ENCODE data around the gene HERC2. TPM values are rescaled to one million over a fixed set of nuclear protein-coding genes. Genes with fewer than 3 reads are reported as not detected.
"Not testable (repeated sequence)": the region's sequence is repeated elsewhere in the genome, so short reads cannot be mapped to it uniquely, and the experiment has no call there.

Gene HERC2
- total and polyA plus RNA-seq, 5 donors from 2014 or later, result 8.2 to 69.0 (median 10.4) TPM

DNA sequence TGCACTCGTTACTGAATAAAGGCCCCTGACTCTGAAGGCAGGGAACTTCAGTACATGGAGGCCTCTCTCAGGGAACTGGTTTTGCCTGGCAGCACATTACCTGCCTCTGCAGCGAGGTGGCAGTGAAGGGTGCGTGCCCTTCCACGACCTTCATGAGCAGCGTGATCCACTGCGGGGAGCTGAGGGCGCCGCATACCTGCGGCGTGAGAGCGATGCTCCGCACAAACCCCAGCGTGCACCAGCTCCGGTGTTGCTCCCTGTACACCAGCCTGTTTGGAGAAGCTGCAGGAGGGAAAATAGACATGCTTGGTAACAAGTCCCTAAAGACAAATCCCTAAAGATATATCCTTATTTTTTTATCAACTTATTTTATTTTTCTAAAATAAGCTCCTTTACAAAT lies 106.5 kb downstream of the HERC2 start:
- H3K27ac Mint-ChIP-seq, result not testable (repeated sequence)

DNA sequence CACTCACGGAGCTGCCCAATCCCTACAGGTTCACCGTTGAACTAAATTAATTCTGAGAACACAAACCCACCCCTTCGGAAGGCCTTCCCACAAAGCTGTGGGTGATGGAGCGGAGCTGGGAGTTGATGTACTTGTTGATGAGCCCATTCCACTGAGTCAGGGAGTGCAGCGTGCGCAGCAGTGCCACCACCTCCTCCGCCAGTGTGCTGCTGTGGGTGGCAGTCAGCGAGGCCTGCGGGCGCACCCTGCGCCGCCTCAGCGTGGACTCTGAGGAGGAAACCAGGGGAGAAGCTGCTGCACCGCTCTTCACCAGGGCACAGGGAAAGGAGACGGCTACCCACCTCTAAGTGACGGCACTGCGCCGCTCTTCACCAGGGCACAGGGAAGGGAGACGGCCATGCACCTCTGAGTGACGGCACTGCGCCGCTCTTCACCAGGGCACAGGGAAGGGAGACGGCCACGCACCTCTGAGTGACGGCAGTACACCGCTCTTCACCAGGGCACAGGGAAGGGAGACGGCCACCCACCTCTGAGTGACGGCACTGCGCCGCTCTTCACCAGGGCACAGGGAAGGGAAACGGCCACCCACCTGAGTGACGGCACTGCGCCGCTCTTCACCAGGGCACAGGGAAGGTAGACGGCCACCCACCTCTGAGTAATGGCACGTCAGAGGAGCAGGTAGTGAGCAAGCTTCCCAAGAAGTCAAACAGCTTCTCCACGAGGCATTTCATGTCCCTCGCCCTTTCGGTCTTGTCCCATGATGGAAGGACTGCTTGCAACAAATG lies 107.8 kb downstream of the HERC2 start:
- ATAC-seq (ENCODE audit: low read depth in 2 of 2); H3K4me1 ChIP-seq (ENCODE audit: control insufficient read depth, insufficient read depth, low read length, poor library complexity, severe bottlenecking); H3K4me3 ChIP-seq (ENCODE audit: low read depth, low read length); DNase-seq; H3K27ac ChIP-seq (ENCODE audit: insufficient read depth, low read length, poor library complexity, severe bottlenecking); H3K4me3 Mint-ChIP-seq; H3K4me1 Mint-ChIP-seq; H3K27me3 Mint-ChIP-seq; H3K27ac Mint-ChIP-seq; H3K9me3 ChIP-seq (ENCODE audit: control insufficient read depth in 2 of 2, low read length in 2 of 2); H3K27me3 ChIP-seq (ENCODE audit: control insufficient read depth, insufficient read depth, low read length); H3K9me3 Mint-ChIP-seq: not testable (repeated sequence)
- H3K36me3 Mint-ChIP-seq, result peaks cover 23% of the 10 kb centered on the region
- H3K36me3 ChIP-seq (ENCODE audit: control insufficient read depth, insufficient read depth, low read length), result peaks cover 34% of the 10 kb centered on the region

More for the DNA sequence above, 106.5 kb downstream of the HERC2 start:
- not testable (repeated sequence) for H3K4me3 ChIP-seq (ENCODE audit: low read depth, low read length); ATAC-seq (ENCODE audit: low read depth in 2 of 2); H3K9me3 Mint-ChIP-seq; DNase-seq; H3K27me3 ChIP-seq (ENCODE audit: control insufficient read depth, insufficient read depth, low read length); H3K4me1 ChIP-seq (ENCODE audit: control insufficient read depth, insufficient read depth, low read length, poor library complexity, severe bottlenecking); H3K27ac ChIP-seq (ENCODE audit: insufficient read depth, low read length, poor library complexity, severe bottlenecking); H3K9me3 ChIP-seq (ENCODE audit: control insufficient read depth in 2 of 2, low read length in 2 of 2); H3K4me3 Mint-ChIP-seq; H3K27me3 Mint-ChIP-seq; H3K4me1 Mint-ChIP-seq
- H3K36me3 Mint-ChIP-seq, result peaks cover 23% of the 10 kb centered on the region
- peaks cover 40% of the 10 kb centered on the region for H3K36me3 ChIP-seq (ENCODE audit: control insufficient read depth, insufficient read depth, low read length)

DNA sequence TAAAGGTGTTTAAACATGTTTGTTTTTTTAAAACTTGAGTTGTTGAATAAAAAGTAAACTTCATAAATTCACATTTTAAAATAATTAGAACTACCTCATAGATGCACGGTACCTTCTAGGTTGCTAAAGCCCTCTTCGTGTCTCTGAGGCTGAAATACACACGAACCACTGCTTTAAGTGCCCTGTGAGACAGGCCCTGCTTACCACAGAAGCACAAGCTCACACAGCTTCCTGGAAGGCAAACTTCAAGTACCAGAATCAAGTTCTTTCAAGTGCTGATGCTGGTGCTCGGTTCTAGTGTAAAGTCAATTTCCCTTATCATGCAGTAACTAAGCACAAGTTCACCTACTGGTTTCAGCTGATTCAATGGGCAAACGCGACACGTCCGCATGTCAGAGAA lies 108.6 kb downstream of the HERC2 start:
- H3K27ac Mint-ChIP-seq; H3K4me1 Mint-ChIP-seq; ATAC-seq (ENCODE audit: low read depth in 2 of 2); H3K4me3 ChIP-seq (ENCODE audit: low read depth, low read length); H3K4me1 ChIP-seq (ENCODE audit: control insufficient read depth, insufficient read depth, low read length, poor library complexity, severe bottlenecking); H3K27ac ChIP-seq (ENCODE audit: insufficient read depth, low read length, poor library complexity, severe bottlenecking); H3K9me3 ChIP-seq (ENCODE audit: control insufficient read depth in 2 of 2, low read length in 2 of 2); H3K4me3 Mint-ChIP-seq; H3K27me3 Mint-ChIP-seq; H3K9me3 Mint-ChIP-seq; H3K27me3 ChIP-seq (ENCODE audit: control insufficient read depth, insufficient read depth, low read length): not testable (repeated sequence)
- H3K36me3 ChIP-seq (ENCODE audit: control insufficient read depth, insufficient read depth, low read length), result peaks cover 31% of the 10 kb centered on the region
- peak in 1 of 3 donors; percentile 4 for DNase-seq
- peaks cover 21% of the 10 kb centered on the region for H3K36me3 Mint-ChIP-seq

DNA sequence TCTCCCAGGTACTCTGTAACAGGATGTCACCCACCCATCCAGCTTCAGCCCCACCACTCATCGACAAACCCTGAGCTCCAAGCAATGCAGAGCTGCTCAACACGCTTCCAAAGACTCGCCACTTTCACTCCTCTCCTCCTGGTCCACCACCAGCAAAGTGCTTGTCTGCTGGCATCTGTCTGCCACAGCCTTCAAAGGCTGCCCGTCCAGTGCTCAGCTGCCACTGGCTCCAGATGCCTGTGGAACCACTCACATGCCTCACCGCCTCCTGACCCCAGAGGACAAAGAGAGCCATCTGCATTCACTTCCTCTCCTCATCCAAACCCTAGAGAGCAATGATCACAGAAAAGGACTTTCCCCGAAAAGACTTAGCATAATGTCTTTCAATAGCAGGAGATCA lies 113.4 kb downstream of the HERC2 start:
- Mint-ChIP-seq H3K4me1 (peaks cover 0 to 7% (median 0%) of the 10 kb centered on the region in 4 donors), H3K36me3 (peaks cover 28% of the 10 kb centered on the region), H3K4me3 (no peak overlapping the region), H3K27me3 (no peaks in the 10 kb centered on the region), H3K27ac (peak overlapping the region in 2 of 3 donors; percentile 4 to 68), H3K9me3 (no peaks in the 10 kb centered on the region)
- peaks cover 18% of the 10 kb centered on the region for H3K36me3 ChIP-seq (ENCODE audit: control insufficient read depth, insufficient read depth, low read length)
- H3K9me3 ChIP-seq (ENCODE audit: control insufficient read depth in 2 of 2, low read length in 2 of 2), result no peaks in the 10 kb centered on the region
- H3K4me3 ChIP-seq (ENCODE audit: low read depth, low read length), result no peak overlapping the region
- H3K4me1 ChIP-seq (ENCODE audit: control insufficient read depth, insufficient read depth, low read length, poor library complexity, severe bottlenecking), result no peaks in the 10 kb centered on the region
- no peak for ATAC-seq (ENCODE audit: low read depth in 2 of 2)
- no peak overlapping the region for H3K27ac ChIP-seq (ENCODE audit: insufficient read depth, low read length, poor library complexity, severe bottlenecking)
- no peak for DNase-seq
- no peaks in the 10 kb centered on the region for H3K27me3 ChIP-seq (ENCODE audit: control insufficient read depth, insufficient read depth, low read length)

DNA sequence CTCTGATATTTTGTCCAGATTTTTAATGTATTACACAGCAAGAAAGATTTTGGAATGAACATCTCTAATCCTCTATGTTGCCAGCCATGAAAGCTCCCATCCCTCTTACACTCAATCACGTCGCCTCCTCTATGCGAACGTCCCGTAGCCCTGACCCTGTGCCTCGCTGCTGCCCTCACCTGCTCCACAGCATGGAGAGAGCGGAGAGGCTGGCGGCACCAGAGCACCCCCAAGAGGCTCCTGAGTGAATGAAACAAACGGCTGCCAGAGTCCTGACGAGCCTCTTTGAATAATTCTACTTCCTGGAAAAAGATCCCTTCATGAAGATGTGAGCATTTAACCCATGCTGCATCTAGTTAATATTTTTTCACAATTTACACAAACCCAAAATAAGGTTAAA lies 116.3 kb downstream of the HERC2 start:
- H3K36me3 Mint-ChIP-seq, result peaks cover 29% of the 10 kb centered on the region
- H3K4me1 Mint-ChIP-seq; DNase-seq; H3K4me3 Mint-ChIP-seq; H3K9me3 ChIP-seq (ENCODE audit: control insufficient read depth in 2 of 2, low read length in 2 of 2); H3K4me1 ChIP-seq (ENCODE audit: control insufficient read depth, insufficient read depth, low read length, poor library complexity, severe bottlenecking); H3K27me3 Mint-ChIP-seq; H3K27ac Mint-ChIP-seq; H3K9me3 Mint-ChIP-seq; H3K4me3 ChIP-seq (ENCODE audit: low read depth, low read length); H3K27me3 ChIP-seq (ENCODE audit: control insufficient read depth, insufficient read depth, low read length); H3K27ac ChIP-seq (ENCODE audit: insufficient read depth, low read length, poor library complexity, severe bottlenecking): not testable (repeated sequence)
- H3K36me3 ChIP-seq (ENCODE audit: control insufficient read depth, insufficient read depth, low read length), result peaks cover 18% of the 10 kb centered on the region
- peak in 1 of 2 donors; percentile 43 for ATAC-seq (ENCODE audit: low read depth in 2 of 2)

DNA sequence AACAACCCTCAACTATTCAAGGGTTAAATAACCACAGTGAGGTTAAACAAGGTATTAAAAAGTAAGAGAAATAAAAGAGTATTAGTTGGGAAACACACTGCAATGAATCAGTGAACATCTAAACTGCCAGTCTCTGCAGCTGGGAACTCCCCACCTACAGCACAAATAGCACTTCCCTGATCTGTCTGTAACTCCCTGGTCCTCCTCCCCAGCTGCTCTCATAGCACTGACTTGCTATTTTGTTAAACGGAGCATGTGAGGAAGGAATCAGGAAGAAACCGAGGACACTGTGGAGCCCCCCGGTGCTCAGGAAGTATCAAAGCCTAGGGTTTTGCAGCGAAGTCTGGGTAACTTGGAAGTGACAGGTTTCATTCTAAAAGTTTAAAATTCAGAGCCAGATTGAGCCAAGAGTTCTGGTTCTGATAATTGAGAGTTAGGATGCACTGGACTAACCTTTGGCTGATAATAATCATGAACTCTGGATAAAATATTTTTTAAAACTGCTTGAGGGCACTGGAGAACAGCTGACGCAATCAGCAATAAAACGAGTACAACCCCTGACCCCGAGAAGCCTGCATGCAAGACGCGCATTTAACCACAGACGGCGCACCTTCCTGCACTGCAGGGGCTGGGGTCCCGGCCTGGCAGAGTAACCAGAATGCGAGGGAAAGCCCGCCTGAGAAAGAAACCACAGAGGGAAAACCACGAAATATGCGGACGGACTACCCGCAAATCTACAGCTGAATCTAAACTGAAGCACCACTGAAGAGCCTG lies 118.7 kb downstream of the HERC2 start:
- H3K9me3 Mint-ChIP-seq; H3K27me3 Mint-ChIP-seq; H3K4me3 ChIP-seq (ENCODE audit: low read depth, low read length); H3K4me1 Mint-ChIP-seq; H3K9me3 ChIP-seq (ENCODE audit: control insufficient read depth in 2 of 2, low read length in 2 of 2); H3K4me1 ChIP-seq (ENCODE audit: control insufficient read depth, insufficient read depth, low read length, poor library complexity, severe bottlenecking); ATAC-seq (ENCODE audit: low read depth in 2 of 2); H3K27ac ChIP-seq (ENCODE audit: insufficient read depth, low read length, poor library complexity, severe bottlenecking); H3K27me3 ChIP-seq (ENCODE audit: control insufficient read depth, insufficient read depth, low read length): not testable (repeated sequence)
- peaks cover 14% of the 10 kb centered on the region for H3K36me3 ChIP-seq (ENCODE audit: control insufficient read depth, insufficient read depth, low read length)
- peak in 1 of 3 donors; percentile 2 for DNase-seq
- peaks cover 38% of the 10 kb centered on the region for H3K36me3 Mint-ChIP-seq
- H3K27ac Mint-ChIP-seq, result peak overlapping the region in 1 of 3 donors; percentile 86
- peak overlapping the region in 1 of 4 donors; percentile 52 for H3K4me3 Mint-ChIP-seq

DNA sequence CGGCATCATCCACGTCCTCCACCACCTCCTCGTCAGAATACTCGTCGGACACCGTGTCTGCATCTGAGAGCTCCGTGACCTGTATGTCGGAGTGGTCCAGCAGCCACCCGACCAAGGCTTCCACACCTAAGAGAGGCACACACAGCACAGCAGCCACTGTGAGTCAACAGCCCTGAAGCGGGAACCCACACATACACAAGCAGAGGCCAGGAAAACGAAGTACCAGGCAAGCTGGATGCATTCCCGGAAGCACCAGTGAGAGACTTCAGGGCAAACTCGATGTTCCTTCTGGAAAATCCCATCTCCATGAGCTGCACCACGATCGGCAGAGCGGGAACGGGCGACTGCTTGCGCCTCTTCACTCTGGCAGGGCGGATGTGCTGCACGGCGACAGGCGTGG lies 119.9 kb downstream of the HERC2 start:
- H3K4me1 ChIP-seq (ENCODE audit: control insufficient read depth, insufficient read depth, low read length, poor library complexity, severe bottlenecking); H3K4me3 ChIP-seq (ENCODE audit: low read depth, low read length); DNase-seq; H3K27ac Mint-ChIP-seq; H3K27me3 Mint-ChIP-seq; H3K9me3 ChIP-seq (ENCODE audit: control insufficient read depth in 2 of 2, low read length in 2 of 2); ATAC-seq (ENCODE audit: low read depth in 2 of 2); H3K27me3 ChIP-seq (ENCODE audit: control insufficient read depth, insufficient read depth, low read length); H3K4me3 Mint-ChIP-seq; H3K9me3 Mint-ChIP-seq; H3K27ac ChIP-seq (ENCODE audit: insufficient read depth, low read length, poor library complexity, severe bottlenecking); H3K4me1 Mint-ChIP-seq: not testable (repeated sequence)
- H3K36me3 Mint-ChIP-seq, result peaks cover 37% of the 10 kb centered on the region
- H3K36me3 ChIP-seq (ENCODE audit: control insufficient read depth, insufficient read depth, low read length), result peaks cover 17% of the 10 kb centered on the region

DNA sequence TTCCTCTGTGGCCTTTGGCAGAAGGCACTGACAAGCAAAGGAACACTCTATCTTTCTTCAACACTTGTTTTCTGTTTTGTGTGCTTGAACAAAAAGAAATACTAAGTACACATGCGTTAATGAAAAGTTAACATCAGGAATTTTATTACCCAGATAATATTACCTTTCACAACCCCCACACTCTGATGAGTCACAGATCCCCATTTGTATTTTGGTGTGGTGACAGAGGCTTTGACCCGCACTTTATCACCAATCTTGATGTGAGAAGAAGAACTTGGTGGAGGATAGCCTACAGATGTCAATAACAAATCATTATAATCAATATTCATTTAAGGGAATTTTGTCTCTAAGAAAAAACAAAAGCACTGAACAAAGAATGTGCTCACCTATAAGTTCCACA lies 123.8 kb downstream of the HERC2 start:
- not testable (repeated sequence) for H3K9me3 Mint-ChIP-seq; H3K27me3 ChIP-seq (ENCODE audit: control insufficient read depth, insufficient read depth, low read length); ATAC-seq (ENCODE audit: low read depth in 2 of 2); H3K27ac Mint-ChIP-seq; H3K27ac ChIP-seq (ENCODE audit: insufficient read depth, low read length, poor library complexity, severe bottlenecking); H3K4me3 Mint-ChIP-seq; H3K4me1 ChIP-seq (ENCODE audit: control insufficient read depth, insufficient read depth, low read length, poor library complexity, severe bottlenecking); DNase-seq; H3K4me1 Mint-ChIP-seq; H3K4me3 ChIP-seq (ENCODE audit: low read depth, low read length); H3K9me3 ChIP-seq (ENCODE audit: control insufficient read depth in 2 of 2, low read length in 2 of 2); H3K27me3 Mint-ChIP-seq
- peaks cover 49% of the 10 kb centered on the region for H3K36me3 Mint-ChIP-seq
- H3K36me3 ChIP-seq (ENCODE audit: control insufficient read depth, insufficient read depth, low read length), result peaks cover 17% of the 10 kb centered on the region

Measured in CD4-positive, CD25-positive, alpha-beta regulatory T cell (primary cell).